GM18951 (cell line): Measurements from ENCODE around the gene SLC38A11.
"Not testable (repeated sequence)": the region's sequence is repeated elsewhere in the genome, so short reads cannot be mapped to it uniquely, and the experiment has no call there.

Experiments
- POLR2A ChIP-seq: IDR thresholded peaks from 4 replicates; pipeline ENCODE4 v1.6.1; 2011; ENCODE audit warnings: mild to moderate bottlenecking; ENCODE audit not compliant: insufficient read length, insufficient read depth; ENCODE audit errors: extremely low read depth
- in situ Hi-C: fragments of 300-500 bp; cut with MboI; formaldehyde crosslinking; loops from one replicate; pipeline ENCODE4 v1.12.0; 2022; ENCODE audit warnings: low sequenced_read_pairs, mixed read lengths, inconsistent platforms; ENCODE audit not compliant: unreplicated experiment

Gene SLC38A11, protein sequence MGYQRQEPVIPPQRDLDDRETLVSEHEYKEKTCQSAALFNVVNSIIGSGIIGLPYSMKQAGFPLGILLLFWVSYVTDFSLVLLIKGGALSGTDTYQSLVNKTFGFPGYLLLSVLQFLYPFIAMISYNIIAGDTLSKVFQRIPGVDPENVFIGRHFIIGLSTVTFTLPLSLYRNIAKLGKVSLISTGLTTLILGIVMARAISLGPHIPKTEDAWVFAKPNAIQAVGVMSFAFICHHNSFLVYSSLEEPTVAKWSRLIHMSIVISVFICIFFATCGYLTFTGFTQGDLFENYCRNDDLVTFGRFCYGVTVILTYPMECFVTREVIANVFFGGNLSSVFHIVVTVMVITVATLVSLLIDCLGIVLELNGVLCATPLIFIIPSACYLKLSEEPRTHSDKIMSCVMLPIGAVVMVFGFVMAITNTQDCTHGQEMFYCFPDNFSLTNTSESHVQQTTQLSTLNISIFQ

DNA sequence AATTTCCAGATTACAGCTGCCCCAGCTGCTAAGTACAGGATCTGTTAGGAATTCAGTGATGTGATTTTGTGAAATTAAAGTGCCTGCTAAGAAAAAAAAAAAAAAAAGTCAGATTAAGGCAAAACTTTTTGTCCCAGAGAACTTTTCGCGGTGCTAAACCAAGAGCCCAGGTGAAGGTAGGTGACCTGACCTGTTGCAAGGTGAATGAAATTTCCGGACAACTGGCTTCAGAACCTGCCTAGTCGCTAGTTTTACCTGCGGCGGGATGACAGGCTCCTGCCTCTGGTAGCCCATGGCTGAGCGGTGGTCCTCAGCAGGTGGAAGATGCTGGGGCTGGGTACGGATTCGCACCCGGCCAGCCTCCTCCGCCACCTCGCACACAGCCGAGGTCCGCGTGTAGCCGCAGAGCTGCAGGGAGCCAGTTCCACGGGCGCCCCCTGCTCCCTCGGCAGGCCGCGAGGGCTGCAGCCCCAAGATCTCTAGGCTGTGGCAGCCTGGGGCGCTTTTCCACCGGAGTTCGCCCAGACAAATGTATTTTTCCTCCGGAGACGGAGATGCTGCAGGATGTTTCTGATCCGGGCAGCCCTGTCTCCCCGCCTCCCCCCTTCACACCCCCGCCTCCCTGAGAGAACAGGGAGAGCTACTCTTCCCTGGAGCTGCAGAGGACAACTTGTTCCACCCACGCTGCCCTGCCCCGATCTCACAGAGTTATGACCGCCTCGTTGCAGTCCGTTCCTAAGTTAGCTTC lies at the start of gene SLC38A11:
SLC38A11 (minus strand) TSS at position 572 of the 748 bp plus-strand sequence; CDS start at position 294, 278 bp downstream.
- in situ Hi-C loops: no loop called here
- TF ChIP-seq POLR2A: no peak

DNA sequence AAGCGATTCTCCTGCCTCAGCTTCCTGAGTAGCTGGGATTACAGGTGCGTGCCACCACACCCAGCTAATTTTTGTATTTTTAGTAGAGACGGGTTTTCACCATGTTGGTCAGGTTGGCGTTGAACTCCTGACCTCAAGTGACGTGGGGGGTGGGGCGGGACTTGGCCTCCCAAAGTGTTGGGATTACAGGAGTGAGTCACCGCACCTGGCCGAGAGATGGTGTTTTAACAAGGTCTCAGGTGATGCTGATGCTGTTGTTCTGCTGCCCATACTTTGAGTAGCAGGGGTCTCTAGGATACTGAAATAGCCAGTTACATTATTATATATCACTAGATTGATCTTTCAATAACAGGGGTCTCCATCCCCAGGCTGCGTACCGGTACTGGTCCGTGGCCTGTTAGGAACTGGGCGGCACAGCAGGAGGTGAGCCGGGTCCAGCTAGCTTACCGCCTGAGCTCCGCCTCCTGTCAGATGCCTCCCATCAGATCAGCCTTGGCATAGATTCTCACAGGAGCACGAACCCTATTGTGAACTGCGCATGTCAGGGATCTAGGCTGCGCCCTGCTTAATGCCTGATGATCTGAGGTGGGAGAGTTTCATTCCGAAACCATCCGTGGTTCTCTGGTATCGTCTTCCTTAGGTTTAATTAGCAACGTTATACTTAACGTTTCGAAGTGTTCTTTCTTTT lies 48.3 kb upstream of the SLC38A11 start:
- in situ Hi-C loops: loop anchor here (10.0 kb wide), 1 partner anchor 201 kb away; the partner anchor contains the start of gene SCN3A

DNA sequence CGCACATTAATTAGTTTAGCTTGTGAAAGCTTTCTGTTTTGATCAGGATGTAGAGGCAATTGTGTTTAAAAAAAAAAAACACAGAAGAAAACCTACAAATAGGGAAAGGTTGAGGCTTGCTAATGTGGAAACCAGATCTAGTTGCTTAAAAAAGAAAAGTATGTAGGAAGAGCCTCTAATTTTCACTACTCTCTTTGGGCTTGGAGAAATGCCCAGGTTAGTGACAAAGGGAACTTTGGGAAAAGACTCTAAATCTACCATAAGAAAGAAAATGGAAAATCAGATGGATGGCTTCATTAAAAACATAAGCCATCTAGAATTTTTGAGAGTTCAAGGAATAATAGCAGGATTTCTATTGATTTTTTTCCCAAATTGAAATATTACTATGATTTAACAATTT lies 47.3 kb upstream of the SLC38A11 start:
- no peak for TF ChIP-seq POLR2A
- in situ Hi-C loops: loop anchor here (10.0 kb wide), 1 partner anchor 202 kb away; the partner anchor contains the start of gene SCN3A

More for the DNA sequence above, 48.3 kb upstream of the SLC38A11 start:
- no peak for TF ChIP-seq POLR2A

DNA sequence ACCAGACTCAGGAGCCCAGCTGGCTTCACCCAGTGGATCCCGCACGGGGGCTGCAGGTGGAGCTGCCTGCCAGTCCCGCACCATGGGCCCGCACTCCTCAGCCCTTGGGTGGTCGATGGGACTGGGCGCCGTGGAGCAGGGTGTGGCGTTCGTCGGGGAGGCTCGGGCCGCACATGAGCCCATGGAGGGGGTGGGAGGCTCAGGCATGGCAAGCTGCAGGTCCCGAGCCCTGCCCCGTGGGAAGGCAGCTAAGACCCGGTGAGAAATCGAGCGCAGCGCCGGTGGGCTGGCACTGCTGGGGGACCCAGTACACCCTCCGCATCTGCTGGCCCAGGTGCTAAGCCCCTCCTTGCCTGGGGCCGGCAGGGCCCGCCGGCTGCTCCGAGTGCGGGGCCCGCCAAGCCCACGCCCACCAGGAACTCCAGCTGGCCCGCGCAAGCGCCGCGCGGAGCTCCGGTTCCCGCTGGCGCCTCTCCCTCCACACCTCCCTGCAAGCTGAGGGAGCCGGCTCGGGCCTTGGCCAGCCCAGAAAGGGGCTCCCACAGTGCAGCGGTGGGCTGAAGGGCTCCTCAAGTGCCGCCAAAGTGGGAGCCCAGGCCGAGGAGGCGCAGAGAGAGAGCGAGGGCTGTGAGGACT lies 39.5 kb upstream of the SLC38A11 start:
- in situ Hi-C loops: not testable (repeated sequence)

DNA sequence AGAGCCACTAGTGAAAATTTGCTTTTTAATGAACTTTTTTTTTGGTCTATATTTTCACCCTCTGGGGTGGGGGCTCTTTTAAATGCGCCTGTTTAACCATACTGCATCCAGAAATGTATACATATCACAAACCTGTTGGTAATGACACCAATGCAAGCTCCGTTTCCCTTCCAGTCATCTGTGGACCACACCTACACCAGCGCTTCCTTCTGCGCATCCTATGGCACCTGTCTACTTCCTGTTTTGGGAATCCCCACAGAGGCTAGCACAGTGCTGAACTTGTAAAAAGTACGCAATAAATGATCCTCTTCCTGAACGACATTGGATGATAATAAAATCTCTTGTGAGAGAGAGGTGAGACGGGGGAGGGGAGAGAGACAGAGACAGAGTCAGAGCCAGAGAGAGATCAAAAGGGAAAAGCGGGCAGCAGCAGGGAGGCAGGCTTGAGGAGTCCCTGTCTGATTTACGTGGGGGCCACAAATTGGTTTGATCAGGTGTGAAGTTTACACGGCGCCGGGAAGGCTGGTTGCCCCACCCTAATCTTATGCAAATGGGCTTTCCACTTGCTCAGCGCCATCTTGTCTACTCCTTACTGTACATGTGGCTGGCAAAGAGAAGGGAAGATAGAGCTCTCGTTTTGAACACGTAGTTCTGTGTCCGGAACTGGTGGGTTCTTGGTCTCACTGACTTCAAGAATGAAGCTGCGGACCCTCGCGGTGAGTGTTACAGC lies 38.1 kb upstream of the SLC38A11 start:
- in situ Hi-C loops: no loop called here
- TF ChIP-seq POLR2A: no peak

DNA sequence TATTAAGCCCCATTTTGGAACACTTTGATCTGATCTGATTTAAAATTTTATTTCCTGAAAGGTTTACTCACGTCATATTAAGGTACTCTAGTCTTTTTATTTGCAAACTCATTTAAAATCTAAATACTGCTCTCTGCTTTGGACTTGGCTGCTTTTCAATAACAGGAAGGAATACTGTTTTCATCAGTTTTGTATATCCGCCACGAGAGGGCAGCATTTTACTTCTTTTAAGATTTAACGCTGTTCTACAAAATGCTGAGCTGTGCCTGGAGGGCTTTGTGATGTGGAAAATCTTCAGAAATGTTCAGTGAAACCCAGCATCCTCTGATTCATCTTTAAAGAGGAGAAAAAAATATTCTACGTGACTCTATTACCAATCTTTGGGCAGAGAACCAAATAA lies 37.5 kb upstream of the SLC38A11 start:
- no peak for TF ChIP-seq POLR2A
- in situ Hi-C loops: no loop called here

DNA sequence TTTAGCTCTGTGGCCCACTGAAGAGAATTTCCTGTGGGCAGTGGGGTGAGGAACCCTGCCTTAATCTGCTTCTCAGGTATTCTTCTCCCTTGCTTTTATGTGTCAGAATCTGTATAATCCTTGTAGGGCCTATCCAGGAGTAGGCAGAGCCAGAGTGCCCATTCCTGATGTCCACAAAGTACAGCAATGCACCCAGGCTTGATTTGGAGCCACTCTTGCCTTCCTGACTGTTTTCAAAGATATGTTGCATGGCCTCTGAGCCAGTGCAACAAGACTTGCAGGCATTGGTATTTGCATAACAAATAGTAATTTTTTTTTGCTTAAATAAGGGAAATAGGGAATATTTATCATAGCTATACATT lies 36.7 kb upstream of the SLC38A11 start:
- in situ Hi-C loops: not testable (repeated sequence)

DNA sequence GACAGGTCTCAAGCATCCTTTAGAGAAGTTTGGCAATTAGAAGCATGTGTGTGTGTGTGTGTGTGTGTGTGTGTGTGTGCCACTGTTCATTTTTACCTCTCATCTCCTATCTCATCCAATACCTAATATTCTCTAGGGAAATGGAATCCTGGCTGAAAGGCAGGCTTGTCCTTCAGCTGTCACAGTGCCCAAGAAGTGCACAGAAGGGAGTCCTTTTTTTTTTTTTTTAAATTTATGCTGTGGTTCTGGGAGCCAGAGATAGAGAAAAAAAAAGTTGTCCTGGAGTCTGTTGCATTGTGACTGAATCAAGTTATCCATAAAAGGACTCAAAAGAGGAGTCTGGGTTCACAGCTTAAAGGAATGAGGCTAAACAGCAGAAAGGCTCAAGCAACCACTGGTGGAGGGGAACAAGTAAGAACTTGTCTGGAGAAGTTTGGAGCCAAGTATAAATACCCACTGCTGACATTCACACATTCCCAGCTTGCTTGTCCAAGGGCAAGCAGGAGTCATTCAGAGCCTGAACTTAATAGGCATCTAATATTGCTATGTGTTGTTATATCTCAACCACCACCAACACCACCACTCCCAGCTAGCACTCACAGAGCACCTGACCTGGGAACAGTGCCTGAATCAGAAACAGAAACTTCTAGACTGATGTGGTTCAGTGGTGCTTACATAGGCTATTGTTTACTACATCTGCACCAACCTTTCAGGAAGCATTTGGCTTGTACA lies 36.2 kb upstream of the SLC38A11 start:
- in situ Hi-C loops: not testable (repeated sequence)

DNA sequence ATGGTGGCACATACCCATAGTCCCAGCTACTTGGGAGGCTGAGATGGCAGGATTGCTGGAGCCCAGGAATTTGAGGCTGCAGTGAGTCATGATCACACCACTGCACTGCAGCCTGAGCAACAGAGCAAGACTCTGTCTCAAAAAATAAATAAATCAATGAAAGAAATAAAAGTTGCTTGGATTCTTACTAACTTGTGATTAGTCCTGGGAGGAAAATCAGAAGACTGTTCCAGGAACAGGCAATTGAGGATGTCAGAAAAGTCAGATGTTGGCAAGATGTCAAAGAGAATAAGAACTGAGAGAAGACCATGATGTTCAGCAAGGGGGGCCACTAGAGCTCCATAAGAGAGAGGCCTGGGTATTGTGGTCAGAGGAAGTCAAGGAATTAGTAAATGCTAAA lies 35.6 kb upstream of the SLC38A11 start:
- in situ Hi-C loops: not testable (repeated sequence)

DNA sequence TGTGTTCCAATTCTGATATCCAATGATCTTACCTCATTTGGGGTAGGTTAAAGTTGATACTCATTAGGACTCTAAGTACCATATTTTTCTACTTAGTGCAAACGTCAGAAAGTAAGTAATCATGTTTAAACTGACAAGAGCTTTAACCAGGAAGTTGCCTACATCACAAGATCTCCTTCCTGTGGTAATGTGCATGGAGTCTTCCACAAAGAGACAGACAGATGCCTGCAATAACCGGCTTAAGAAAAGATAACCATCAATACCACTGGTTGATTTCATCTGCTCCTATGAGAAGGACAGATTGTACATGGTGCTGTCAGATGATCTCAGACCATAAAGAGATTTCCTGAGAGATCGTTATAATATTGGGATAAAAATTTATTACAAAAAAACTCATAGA lies 33.5 kb upstream of the SLC38A11 start:
- in situ Hi-C loops: not testable (repeated sequence)

DNA sequence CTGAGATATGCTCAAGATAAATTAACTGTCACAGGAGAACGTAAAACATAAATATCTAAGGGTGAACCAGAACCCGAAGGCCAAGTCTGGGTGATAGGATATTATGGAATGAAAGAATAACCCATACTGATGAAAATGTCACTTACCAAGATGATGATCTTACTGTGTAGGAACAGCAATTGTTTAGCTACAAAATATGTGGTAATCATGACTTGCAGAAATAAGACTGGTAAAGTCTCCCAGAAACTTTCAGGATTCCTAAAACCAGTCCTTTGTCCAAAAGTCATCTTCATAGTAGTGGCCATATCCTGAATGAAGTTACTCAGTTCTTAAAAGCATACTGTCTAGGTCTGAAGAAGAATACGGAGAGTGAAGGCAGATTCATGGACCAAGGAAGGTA lies 30.7 kb upstream of the SLC38A11 start:
- in situ Hi-C loops: not testable (repeated sequence)

DNA sequence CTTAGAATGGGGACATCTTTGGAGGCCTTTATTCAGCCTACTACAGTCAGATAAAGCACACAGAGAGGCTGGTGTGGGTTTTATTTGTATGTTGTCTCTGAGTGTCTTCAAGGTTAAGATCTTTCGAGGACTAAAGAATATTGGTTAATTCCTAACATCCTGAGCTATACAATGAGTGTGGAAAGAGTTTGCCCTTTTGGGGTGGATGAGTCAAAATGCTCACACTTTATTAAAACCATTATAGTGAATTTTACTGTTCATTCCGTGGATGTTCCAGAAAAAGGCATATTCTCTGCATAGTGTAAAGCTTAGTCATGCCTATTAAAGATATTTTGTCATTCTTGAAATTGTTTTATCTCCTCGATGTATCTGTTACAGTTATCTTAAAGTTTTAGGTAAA lies 29.1 kb upstream of the SLC38A11 start:
- in situ Hi-C loops: no loop called here

More for the DNA sequence above, 29.1 kb upstream of the SLC38A11 start:
- no peak for TF ChIP-seq POLR2A
